HUES6 (cell line): Measurements from ENCODE around the gene C2orf15.
"Not testable (repeated sequence)": the region's sequence is repeated elsewhere in the genome, so short reads cannot be mapped to it uniquely, and the experiment has no call there.

Experiments used
- H3K27ac ChIP-seq: 2 replicates; pipeline ENCODE4 v1.7.0; 2013; ENCODE audit warnings: low read depth, mild to moderate bottlenecking, low read length, inconsistent platforms
- H3K27me3 ChIP-seq: 2 replicates; pipeline ENCODE4 v1.6.1; 2013; ENCODE audit warnings: low read length; ENCODE audit not compliant: control insufficient read depth, insufficient read depth
- H3K36me3 ChIP-seq: 2 replicates; pipeline ENCODE4 v1.6.1; 2013; ENCODE audit warnings: low read length; ENCODE audit not compliant: control insufficient read depth, insufficient read depth
- H3K4me1 ChIP-seq: 2 replicates; pipeline ENCODE4 v1.6.1; 2013; ENCODE audit warnings: low read length; ENCODE audit not compliant: control insufficient read depth, insufficient read depth
- H3K4me3 ChIP-seq: 2 replicates; pipeline ENCODE4 v1.5.1; 2013; ENCODE audit warnings: low read depth, low read length
- H3K9ac ChIP-seq: one replicate; pipeline ENCODE4 v1.6.1; 2013; ENCODE audit warnings: mild to moderate bottlenecking, low read length
- H3K9me3 ChIP-seq: 2 replicates; pipeline ENCODE4 v1.6.1; 2013; ENCODE audit warnings: low read depth, low read length; ENCODE audit not compliant: control insufficient read depth, insufficient read depth

Gene C2orf15

GRCh38 chr2:99141110-99142108, at the start of gene C2orf15:
Gene C2orf15 (plus strand): TSS chr2:99141707. CDS start chr2:99150559, 8,852 bp downstream.
- Histone ChIP-seq H3K4me3 (peak within 1 kb of the TSS; percentile 84), H3K36me3 (no peaks in the 10 kb centered on the region), H3K27ac (peak within 1 kb of the TSS; percentile 58; the same call in 1 of the 2 replicates), H3K27me3 (no peaks in the 10 kb centered on the region), H3K9ac (peak within 1 kb of the TSS; percentile 58), H3K4me1 (no peaks in the 10 kb centered on the region), H3K9me3 (peaks cover 4% of the 10 kb centered on the region; the same call in 1 of the 2 replicates)

GRCh38 chr2:99096728-99097127, 44.8 kb upstream of the C2orf15 start:
- Histone ChIP-seq H3K36me3 (no peaks in the 10 kb centered on the region), H3K4me3 (no peak overlapping the region), H3K27ac (no peak overlapping the region), H3K4me1 (no peaks in the 10 kb centered on the region), H3K9me3 (no peaks in the 10 kb centered on the region), H3K27me3 (no peaks in the 10 kb centered on the region), H3K9ac (no peak overlapping the region)

GRCh38 chr2:99101697-99102096, 39.8 kb upstream of the C2orf15 start:
- H3K9ac ChIP-seq = no peak overlapping the region
- H3K27ac ChIP-seq = no peak overlapping the region
- H3K4me1 ChIP-seq = no peaks in the 10 kb centered on the region
- H3K27me3 ChIP-seq = no peaks in the 10 kb centered on the region
- no peak overlapping the region for H3K4me3 ChIP-seq
- H3K36me3 ChIP-seq = no peaks in the 10 kb centered on the region
- H3K9me3 ChIP-seq = no peaks in the 10 kb centered on the region

- Histone ChIP-seq H3K4me1 (no peaks in the 10 kb centered on the region), H3K27ac (no peak overlapping the region), H3K9ac (no peak overlapping the region), H3K4me3 (no peak overlapping the region), H3K27me3 (no peaks in the 10 kb centered on the region), H3K36me3 (no peaks in the 10 kb centered on the region), H3K9me3 (no peaks in the 10 kb centered on the region)
Measured at GRCh38 chr2:99104006-99104405, 37.5 kb upstream of the C2orf15 start.

- Histone ChIP-seq H3K36me3 (no peaks in the 10 kb centered on the region), H3K9me3 (no peaks in the 10 kb centered on the region), H3K4me3 (no peak overlapping the region), H3K27ac (no peak overlapping the region), H3K4me1 (no peaks in the 10 kb centered on the region), H3K9ac (no peak overlapping the region), H3K27me3 (no peaks in the 10 kb centered on the region)
Measured at GRCh38 chr2:99106913-99107312, 34.6 kb upstream of the C2orf15 start.

GRCh38 chr2:99111236-99111635, 30.3 kb upstream of the C2orf15 start:
- H3K4me1 ChIP-seq = no peaks in the 10 kb centered on the region

GRCh38 chr2:99111945-99112344, 29.6 kb upstream of the C2orf15 start:
- Histone ChIP-seq H3K9ac (no peak overlapping the region), H3K27ac (no peak overlapping the region), H3K36me3 (no peaks in the 10 kb centered on the region), H3K27me3 (no peaks in the 10 kb centered on the region), H3K4me1 (no peaks in the 10 kb centered on the region), H3K4me3 (no peak overlapping the region), H3K9me3 (no peaks in the 10 kb centered on the region)

More at GRCh38 chr2:99111236-99111635, 30.3 kb upstream of the C2orf15 start:
- Histone ChIP-seq H3K9me3 (no peaks in the 10 kb centered on the region), H3K27ac (no peak overlapping the region), H3K36me3 (no peaks in the 10 kb centered on the region), H3K27me3 (no peaks in the 10 kb centered on the region), H3K4me3 (no peak overlapping the region), H3K9ac (no peak overlapping the region)

GRCh38 chr2:99112617-99113016, 28.9 kb upstream of the C2orf15 start:
- H3K4me1 ChIP-seq = no peaks in the 10 kb centered on the region
- H3K9me3 ChIP-seq = no peaks in the 10 kb centered on the region
- H3K27me3 ChIP-seq = no peaks in the 10 kb centered on the region
- H3K27ac ChIP-seq = no peak overlapping the region
- no peak overlapping the region for H3K9ac ChIP-seq
- H3K4me3 ChIP-seq = no peak overlapping the region
- no peaks in the 10 kb centered on the region for H3K36me3 ChIP-seq

GRCh38 chr2:99127981-99128380, 13.5 kb upstream of the C2orf15 start:
- H3K4me1 ChIP-seq = no peaks in the 10 kb centered on the region
- H3K4me3 ChIP-seq = no peak overlapping the region
- peaks cover 13% of the 10 kb centered on the region for H3K36me3 ChIP-seq
- no peaks in the 10 kb centered on the region for H3K27me3 ChIP-seq
- no peak overlapping the region for H3K9ac ChIP-seq
- H3K27ac ChIP-seq = no peak overlapping the region
- peaks cover 16% of the 10 kb centered on the region for H3K9me3 ChIP-seq

- H3K9ac ChIP-seq, H3K36me3 ChIP-seq, H3K27me3 ChIP-seq, H3K27ac ChIP-seq, H3K4me3 ChIP-seq, H3K4me1 ChIP-seq: not testable (repeated sequence)
- peaks cover 25% of the 10 kb centered on the region for H3K9me3 ChIP-seq
Measured at GRCh38 chr2:99135044-99135556, 6.4 kb upstream of the C2orf15 start.

GRCh38 chr2:99139003-99139402, 2.5 kb upstream of the C2orf15 start:
- H3K9ac ChIP-seq = no peak overlapping the region
- no peaks in the 10 kb centered on the region for H3K4me1 ChIP-seq
- H3K27me3 ChIP-seq = no peaks in the 10 kb centered on the region
- no peak overlapping the region for H3K27ac ChIP-seq
- peaks cover 15% of the 10 kb centered on the region for H3K9me3 ChIP-seq
- H3K36me3 ChIP-seq = no peaks in the 10 kb centered on the region
- H3K4me3 ChIP-seq = no peak overlapping the region
